ENCODE results near the gene GLIPR1. TPM values are rescaled to one million over a fixed set of nuclear protein-coding genes. Genes with fewer than 3 reads are reported as not detected.
"Not testable (repeated sequence)": the region's sequence is repeated elsewhere in the genome, so short reads cannot be mapped to it uniquely, and the experiment has no call there.

The GLIPR1 gene
- total RNA-seq, 3 donors from 2014 or later (not counting 1 experiment from before 2014, with no cell fraction given): 106 to 120 (median 115) TPM

DNA sequence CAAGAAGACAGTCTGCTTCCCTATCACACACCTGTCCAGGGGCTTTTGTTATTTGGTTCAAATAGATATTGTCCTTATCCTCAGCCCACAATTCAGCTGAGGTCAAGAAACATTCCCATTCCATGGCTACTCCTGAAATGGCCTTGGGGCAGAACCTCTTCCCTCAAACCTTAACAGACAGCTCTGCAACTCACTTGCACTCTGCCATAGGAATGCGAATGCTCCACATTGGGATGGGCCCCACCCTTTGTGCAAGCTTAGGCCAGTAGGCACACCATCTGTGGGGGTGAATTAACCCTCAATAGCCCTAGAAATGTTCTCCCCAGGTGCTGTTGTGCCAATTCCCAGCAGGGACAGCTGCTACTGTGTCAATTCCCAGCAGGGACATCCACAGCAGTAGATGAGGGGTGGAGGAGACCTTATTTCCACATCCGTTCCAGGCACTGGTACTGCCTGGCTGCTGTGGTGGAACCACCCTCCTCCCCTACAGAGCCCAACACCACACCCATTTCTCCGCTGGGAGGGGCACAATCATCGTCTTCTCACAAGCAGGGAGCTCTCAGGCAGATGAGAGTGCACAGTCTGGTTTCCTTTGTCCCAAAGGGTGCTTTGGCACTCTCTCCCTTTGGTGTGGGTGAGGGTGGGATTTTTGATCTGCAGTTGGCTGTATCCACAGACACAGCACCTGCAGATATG lies 42.3 kb upstream of the GLIPR1 start:
- Histone ChIP-seq H3K27ac (ENCODE audit: low read length) (no peak overlapping the region), H3K4me1 (ENCODE audit: control insufficient read depth, insufficient read depth, low read length) (peaks cover 7% of the 10 kb centered on the region), H3K9me3 (ENCODE audit: control insufficient read depth, insufficient read depth, low read length) (no peaks in the 10 kb centered on the region), H3K4me3 (ENCODE audit: low read length) (no peak overlapping the region), H3K27me3 (ENCODE audit: control insufficient read depth, insufficient read depth, low read length) (no peaks in the 10 kb centered on the region), H3K36me3 (ENCODE audit: control insufficient read depth, insufficient read depth, low read length) (no peaks in the 10 kb centered on the region)
- DNase-seq (peak in 1 of 2 donors; percentile 42), ATAC-seq (no peak)
- no peaks in the 10 kb centered on the region for H3K9me3 Mint-ChIP-seq
- TF ChIP-seq, protein P1, sequence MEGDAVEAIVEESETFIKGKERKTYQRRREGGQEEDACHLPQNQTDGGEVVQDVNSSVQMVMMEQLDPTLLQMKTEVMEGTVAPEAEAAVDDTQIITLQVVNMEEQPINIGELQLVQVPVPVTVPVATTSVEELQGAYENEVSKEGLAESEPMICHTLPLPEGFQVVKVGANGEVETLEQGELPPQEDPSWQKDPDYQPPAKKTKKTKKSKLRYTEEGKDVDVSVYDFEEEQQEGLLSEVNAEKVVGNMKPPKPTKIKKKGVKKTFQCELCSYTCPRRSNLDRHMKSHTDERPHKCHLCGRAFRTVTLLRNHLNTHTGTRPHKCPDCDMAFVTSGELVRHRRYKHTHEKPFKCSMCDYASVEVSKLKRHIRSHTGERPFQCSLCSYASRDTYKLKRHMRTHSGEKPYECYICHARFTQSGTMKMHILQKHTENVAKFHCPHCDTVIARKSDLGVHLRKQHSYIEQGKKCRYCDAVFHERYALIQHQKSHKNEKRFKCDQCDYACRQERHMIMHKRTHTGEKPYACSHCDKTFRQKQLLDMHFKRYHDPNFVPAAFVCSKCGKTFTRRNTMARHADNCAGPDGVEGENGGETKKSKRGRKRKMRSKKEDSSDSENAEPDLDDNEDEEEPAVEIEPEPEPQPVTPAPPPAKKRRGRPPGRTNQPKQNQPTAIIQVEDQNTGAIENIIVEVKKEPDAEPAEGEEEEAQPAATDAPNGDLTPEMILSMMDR (IDR thresholded peaks at IDR 0.05): no peak
- peaks cover 2 to 6% of the 10 kb centered on the region in 2 donors for H3K27me3 Mint-ChIP-seq (ENCODE audit: low read depth in 2 of 2)
- H3K4me1 Mint-ChIP-seq: peaks cover 6% of the 10 kb centered on the region in 2 donors
- no peak overlapping the region for H3K4me3 Mint-ChIP-seq
- WGBS (ENCODE audit: insufficient coverage): 78% methylated on average over 4 of the region's 4 CpGs
- no peak overlapping the region for H3K27ac Mint-ChIP-seq
- H3K36me3 Mint-ChIP-seq: no peaks in the 10 kb centered on the region
- intact Hi-C loops (cut with micrococcal nuclease): loop anchor here (5.0 kb wide), 1 partner anchor 44 kb away; the partner anchor contains the start of gene GLIPR1

DNA sequence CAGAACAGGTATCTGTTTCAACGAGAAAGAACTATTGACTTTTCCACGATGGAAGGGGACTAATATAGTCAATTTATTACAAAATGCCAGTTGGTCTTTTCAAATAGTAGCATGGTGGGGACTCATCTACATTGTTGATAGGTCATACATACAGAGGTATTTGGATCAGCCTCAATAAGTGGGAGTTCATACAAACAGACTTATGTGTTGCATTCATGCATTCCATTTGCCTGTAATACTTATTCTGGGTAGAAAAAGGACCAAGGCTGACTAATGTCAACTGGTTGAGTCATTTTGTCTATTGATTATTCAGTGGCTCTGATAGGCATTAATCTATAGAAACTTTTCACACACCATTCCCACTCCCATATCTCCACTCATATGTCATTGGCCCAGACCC lies 41.5 kb upstream of the GLIPR1 start:
- TF ChIP-seq, protein P1 (IDR thresholded peaks at IDR 0.05): no peak

DNA sequence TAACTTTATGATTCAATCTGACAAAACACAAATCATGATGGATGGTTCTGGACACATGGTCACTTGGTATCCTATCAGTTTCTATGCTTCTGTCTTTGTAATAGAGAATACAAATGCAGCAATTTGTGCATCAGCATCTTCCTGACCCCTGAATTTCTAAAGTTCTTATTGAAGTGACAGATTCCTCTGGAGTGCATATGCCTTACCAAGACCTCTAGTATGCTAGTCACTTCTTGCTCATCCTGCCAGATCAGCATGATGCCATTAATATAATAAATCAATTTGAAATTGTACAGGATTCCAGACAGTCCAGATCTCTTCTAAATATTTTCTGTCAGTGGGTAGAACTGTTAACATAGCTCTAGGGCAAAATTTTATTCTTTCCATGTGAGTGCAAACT lies 40.6 kb upstream of the GLIPR1 start:
- Mint-ChIP-seq H3K36me3 (no peaks in the 10 kb centered on the region), H3K27me3 (ENCODE audit: low read depth in 2 of 2) (peaks cover 3 to 5% of the 10 kb centered on the region in 2 donors), H3K4me3 (no peak overlapping the region), H3K9me3 (no peaks in the 10 kb centered on the region), H3K4me1 (peaks cover 6% of the 10 kb centered on the region in 2 donors), H3K27ac (no peak overlapping the region)
- H3K36me3 ChIP-seq (ENCODE audit: control insufficient read depth, insufficient read depth, low read length): no peaks in the 10 kb centered on the region
- H3K4me1 ChIP-seq (ENCODE audit: control insufficient read depth, insufficient read depth, low read length): peaks cover 7% of the 10 kb centered on the region
- intact Hi-C loops (cut with micrococcal nuclease): loop anchor here (5.0 kb wide), 1 partner anchor 42 kb away; the partner anchor contains the start of gene GLIPR1
- TF ChIP-seq, protein P1 (IDR thresholded peaks at IDR 0.05): no peak
- H3K27ac ChIP-seq (ENCODE audit: low read length): no peak overlapping the region
- H3K9me3 ChIP-seq (ENCODE audit: control insufficient read depth, insufficient read depth, low read length): no peaks in the 10 kb centered on the region
- H3K4me3 ChIP-seq (ENCODE audit: low read length): no peak overlapping the region
- DNase-seq (no peak), ATAC-seq (no peak)
- H3K27me3 ChIP-seq (ENCODE audit: control insufficient read depth, insufficient read depth, low read length): no peaks in the 10 kb centered on the region

More for the DNA sequence above, 41.5 kb upstream of the GLIPR1 start:
- Histone ChIP-seq H3K36me3 (ENCODE audit: control insufficient read depth, insufficient read depth, low read length) (no peaks in the 10 kb centered on the region), H3K27ac (ENCODE audit: low read length) (no peak overlapping the region), H3K27me3 (ENCODE audit: control insufficient read depth, insufficient read depth, low read length) (no peaks in the 10 kb centered on the region), H3K9me3 (ENCODE audit: control insufficient read depth, insufficient read depth, low read length) (no peaks in the 10 kb centered on the region), H3K4me1 (ENCODE audit: control insufficient read depth, insufficient read depth, low read length) (peaks cover 7% of the 10 kb centered on the region), H3K4me3 (ENCODE audit: low read length) (no peak overlapping the region)
- H3K4me1 Mint-ChIP-seq: peaks cover 6% of the 10 kb centered on the region in 2 donors
- DNase-seq (no peak), ATAC-seq (no peak)
- H3K4me3 Mint-ChIP-seq: no peak overlapping the region
- no peak overlapping the region for H3K27ac Mint-ChIP-seq
- 100% methylated on average over 2 of the region's 2 CpGs for WGBS (ENCODE audit: insufficient coverage)
- H3K36me3 Mint-ChIP-seq: no peaks in the 10 kb centered on the region
- H3K27me3 Mint-ChIP-seq (ENCODE audit: low read depth in 2 of 2): peaks cover 5 to 6% of the 10 kb centered on the region in 2 donors
- no peaks in the 10 kb centered on the region for H3K9me3 Mint-ChIP-seq
- intact Hi-C loops (cut with micrococcal nuclease): loop anchor here (5.0 kb wide), 1 partner anchor 43 kb away; the partner anchor contains the start of gene GLIPR1

DNA sequence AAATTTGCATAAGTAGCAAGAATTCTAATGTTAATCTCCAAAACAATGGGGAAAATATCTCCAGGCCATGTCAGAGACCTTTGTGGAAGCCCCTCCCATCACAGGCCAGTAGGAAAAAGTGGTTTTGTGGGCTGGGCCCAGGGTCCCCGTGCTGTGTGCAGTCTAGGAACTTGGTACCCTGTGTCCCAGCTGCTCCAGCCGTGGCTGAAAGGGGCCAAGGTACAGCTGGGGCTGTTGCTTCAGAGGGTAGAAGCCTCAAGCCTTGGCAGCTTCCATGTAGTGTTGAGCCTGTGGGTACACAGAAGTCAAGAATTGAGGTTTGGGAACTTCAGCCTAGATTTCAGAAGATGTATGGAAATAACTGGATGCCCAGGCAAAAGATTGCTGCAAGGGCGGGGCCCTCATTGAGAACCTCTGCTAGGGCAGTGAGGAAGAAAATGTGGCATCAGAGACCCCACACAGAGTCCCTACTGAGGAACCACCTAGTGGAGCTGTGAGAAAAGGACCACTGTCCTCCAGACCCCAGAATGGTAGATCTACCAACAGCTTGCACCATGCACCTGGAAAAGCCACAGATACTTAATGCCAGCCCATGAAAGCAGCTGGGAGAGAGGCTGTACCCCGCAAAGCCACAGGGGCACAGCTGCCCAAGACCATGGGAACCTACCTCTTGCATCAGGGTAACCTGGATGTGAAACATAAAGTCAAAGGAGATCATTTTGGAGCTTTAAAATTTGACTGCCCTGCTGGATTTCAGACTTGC lies 38.7 kb upstream of the GLIPR1 start:
- H3K27ac Mint-ChIP-seq; H3K27me3 ChIP-seq (ENCODE audit: control insufficient read depth, insufficient read depth, low read length); H3K4me1 Mint-ChIP-seq; intact Hi-C loops (cut with micrococcal nuclease); H3K4me1 ChIP-seq (ENCODE audit: control insufficient read depth, insufficient read depth, low read length); H3K27me3 Mint-ChIP-seq (ENCODE audit: low read depth in 2 of 2); H3K36me3 ChIP-seq (ENCODE audit: control insufficient read depth, insufficient read depth, low read length); ATAC-seq; H3K36me3 Mint-ChIP-seq; H3K4me3 ChIP-seq (ENCODE audit: low read length); H3K9me3 ChIP-seq (ENCODE audit: control insufficient read depth, insufficient read depth, low read length); H3K4me3 Mint-ChIP-seq; DNase-seq; H3K27ac ChIP-seq (ENCODE audit: low read length); H3K9me3 Mint-ChIP-seq: not testable (repeated sequence)
- WGBS (ENCODE audit: insufficient coverage): 70% methylated on average over 4 of the region's 4 CpGs

GRCh38 chr12:75442454-75442853 lies 38.1 kb upstream of the GLIPR1 start:
- H3K4me1 ChIP-seq (ENCODE audit: control insufficient read depth, insufficient read depth, low read length); DNase-seq; H3K9me3 ChIP-seq (ENCODE audit: control insufficient read depth, insufficient read depth, low read length); H3K36me3 Mint-ChIP-seq; H3K27me3 ChIP-seq (ENCODE audit: control insufficient read depth, insufficient read depth, low read length); H3K27me3 Mint-ChIP-seq (ENCODE audit: low read depth in 2 of 2); intact Hi-C loops (cut with micrococcal nuclease); ATAC-seq; H3K4me3 Mint-ChIP-seq; H3K9me3 Mint-ChIP-seq; H3K4me3 ChIP-seq (ENCODE audit: low read length); H3K27ac Mint-ChIP-seq; H3K36me3 ChIP-seq (ENCODE audit: control insufficient read depth, insufficient read depth, low read length); H3K27ac ChIP-seq (ENCODE audit: low read length); H3K4me1 Mint-ChIP-seq: not testable (repeated sequence)
- WGBS (ENCODE audit: insufficient coverage): 67% methylated on average over 1 of the region's 3 CpGs

All from natural killer cell (primary cell).